ENCODE measurements around the gene KCNQ5.

GRCh38 chr6:72696055-72696454 lies 74.2 kb downstream of the KCNQ5 start:
- TF ChIP-seq CTCF (IDR thresholded peaks at IDR 0.05) (no peak), EP300 (IDR thresholded peaks at IDR 0.05) (no peak)

All from suprapubic skin (tissue), 3 donors.